Type B pancreatic cell (in vitro differentiated cells): ENCODE measurements around the gene MAGI3. TPM values are rescaled to one million over a fixed set of nuclear protein-coding genes. Genes with fewer than 3 reads are reported as not detected.

Experiments used
- DNase-seq: peaks from one replicate; pipeline ENCODE4 v3.0.0; 2021; ENCODE audit warnings: mixed read lengths; ENCODE audit not compliant: unreplicated experiment; ENCODE audit errors: extremely low spot score
- H3K27ac Mint-ChIP-seq: 2 replicates; pipeline ENCODE4 v1.8.0; 2021; ENCODE audit warnings: mild to moderate bottlenecking, mixed read lengths
- H3K27me3 Mint-ChIP-seq: 2 replicates; pipeline ENCODE4 v1.8.0; 2021; ENCODE audit warnings: mixed read lengths
- H3K36me3 Mint-ChIP-seq: 2 replicates; pipeline ENCODE4 v1.8.0; 2021; ENCODE audit warnings: mixed read lengths
- H3K4me1 Mint-ChIP-seq: one replicate; pipeline ENCODE4 v1.8.0; 2021; ENCODE audit warnings: mixed read lengths; ENCODE audit not compliant: unreplicated experiment
- H3K4me3 Mint-ChIP-seq: 2 replicates; pipeline ENCODE4 v1.8.0; 2021; ENCODE audit warnings: mild to moderate bottlenecking, mixed read lengths
- H3K9me3 Mint-ChIP-seq: 2 replicates; pipeline ENCODE4 v1.8.0; 2021; ENCODE audit warnings: mixed read lengths
- total RNA-seq: library from RNA; stranded (reverse); gene quantifications from 2 replicates; pipeline ENCODE4 v1.2.1, GENCODE V29; 2021; ENCODE audit warnings: low replicate concordance
- TF ChIP-seq, protein P1 (sequence below): fragments of 200-600 bp; sonication (generic); conservative IDR thresholded peaks from 2 replicates; pipeline ENCODE4 v1.5.0; 2021; ENCODE audit warnings: antibody characterized with exemption, mild to moderate bottlenecking

The MAGI3 gene
- total RNA-seq, 1 donor from 2014 or later: 19.2 TPM

DNA sequence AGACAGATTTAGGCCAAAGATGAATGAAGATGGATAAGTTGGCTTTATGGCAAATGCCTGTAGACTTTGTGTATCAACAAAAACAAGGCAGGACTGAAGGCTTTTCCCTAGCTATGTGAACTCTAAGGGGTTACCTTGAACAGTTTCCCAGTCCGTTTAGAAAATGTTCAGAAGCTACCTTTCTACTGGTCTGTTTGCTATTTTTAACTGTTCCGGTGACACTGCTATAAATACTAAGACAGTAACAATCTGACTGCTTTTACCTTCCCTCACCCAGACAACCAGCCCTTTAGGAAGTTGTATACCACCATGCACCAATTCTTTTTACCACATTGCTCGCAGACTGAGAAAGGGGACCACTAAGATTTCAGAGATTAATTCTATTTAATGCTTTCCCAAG lies 266.8 kb downstream of the MAGI3 start:
- H3K4me3 Mint-ChIP-seq: no peak overlapping the region
- H3K27ac Mint-ChIP-seq: peak overlapping the region; percentile 31

DNA sequence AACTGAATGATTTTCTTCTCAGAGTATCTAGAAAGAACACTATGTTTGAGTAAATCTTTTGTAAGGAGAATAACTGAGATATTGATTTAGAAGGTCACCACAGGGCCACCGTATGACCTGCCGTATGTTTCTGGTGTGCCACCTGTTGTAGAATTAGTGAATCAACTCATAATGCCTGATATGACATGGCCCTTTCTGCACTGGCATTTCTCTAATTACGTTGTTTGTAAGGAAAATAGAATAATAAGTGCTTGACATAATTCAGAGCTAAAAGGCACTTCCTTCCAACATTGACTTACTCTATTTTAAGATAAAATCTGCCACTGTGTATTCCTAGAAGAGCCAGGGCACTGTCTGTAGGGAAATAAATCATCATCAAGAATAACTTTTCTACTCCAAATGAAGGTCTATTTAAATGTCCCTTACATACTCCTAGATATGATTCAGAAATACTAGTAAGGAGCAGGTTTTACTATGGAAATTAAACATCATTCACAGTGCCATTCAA lies 267.3 kb downstream of the MAGI3 start:
- Mint-ChIP-seq H3K9me3 (no peaks in the 10 kb centered on the region), H3K27me3 (no peaks in the 10 kb centered on the region), H3K4me3 (no peak overlapping the region), H3K27ac (no peak overlapping the region), H3K36me3 (peaks cover 17% of the 10 kb centered on the region), H3K4me1 (peaks cover 30% of the 10 kb centered on the region)
- DNase-seq: no peak
- TF ChIP-seq, protein P1, sequence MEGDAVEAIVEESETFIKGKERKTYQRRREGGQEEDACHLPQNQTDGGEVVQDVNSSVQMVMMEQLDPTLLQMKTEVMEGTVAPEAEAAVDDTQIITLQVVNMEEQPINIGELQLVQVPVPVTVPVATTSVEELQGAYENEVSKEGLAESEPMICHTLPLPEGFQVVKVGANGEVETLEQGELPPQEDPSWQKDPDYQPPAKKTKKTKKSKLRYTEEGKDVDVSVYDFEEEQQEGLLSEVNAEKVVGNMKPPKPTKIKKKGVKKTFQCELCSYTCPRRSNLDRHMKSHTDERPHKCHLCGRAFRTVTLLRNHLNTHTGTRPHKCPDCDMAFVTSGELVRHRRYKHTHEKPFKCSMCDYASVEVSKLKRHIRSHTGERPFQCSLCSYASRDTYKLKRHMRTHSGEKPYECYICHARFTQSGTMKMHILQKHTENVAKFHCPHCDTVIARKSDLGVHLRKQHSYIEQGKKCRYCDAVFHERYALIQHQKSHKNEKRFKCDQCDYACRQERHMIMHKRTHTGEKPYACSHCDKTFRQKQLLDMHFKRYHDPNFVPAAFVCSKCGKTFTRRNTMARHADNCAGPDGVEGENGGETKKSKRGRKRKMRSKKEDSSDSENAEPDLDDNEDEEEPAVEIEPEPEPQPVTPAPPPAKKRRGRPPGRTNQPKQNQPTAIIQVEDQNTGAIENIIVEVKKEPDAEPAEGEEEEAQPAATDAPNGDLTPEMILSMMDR: no peak

More for the DNA sequence above, 266.8 kb downstream of the MAGI3 start:
- H3K36me3 Mint-ChIP-seq: peaks cover 19% of the 10 kb centered on the region
- no peaks in the 10 kb centered on the region for H3K27me3 Mint-ChIP-seq
- TF ChIP-seq, protein P1: no peak
- no peaks in the 10 kb centered on the region for H3K9me3 Mint-ChIP-seq
- DNase-seq: no peak
- H3K4me1 Mint-ChIP-seq: peaks cover 30% of the 10 kb centered on the region

DNA sequence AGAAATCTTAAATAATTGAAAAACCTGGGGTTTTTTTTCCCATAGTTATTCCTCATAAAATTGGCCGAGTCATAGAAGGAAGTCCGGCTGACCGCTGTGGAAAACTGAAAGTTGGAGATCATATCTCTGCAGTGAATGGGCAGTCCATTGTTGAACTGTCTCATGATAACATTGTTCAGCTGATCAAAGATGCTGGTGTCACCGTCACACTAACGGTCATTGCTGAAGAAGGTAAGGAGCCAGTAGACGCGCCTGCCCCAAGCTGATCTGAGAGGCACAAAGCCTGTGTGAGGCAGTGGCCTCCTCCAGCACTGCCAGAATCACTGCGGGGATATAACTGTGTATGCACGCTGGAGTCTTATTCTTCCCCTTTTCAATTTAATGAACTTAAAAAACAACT lies 268.7 kb downstream of the MAGI3 start:
- Mint-ChIP-seq H3K27me3 (no peaks in the 10 kb centered on the region), H3K4me1 (peaks cover 30% of the 10 kb centered on the region), H3K9me3 (no peaks in the 10 kb centered on the region), H3K27ac (no peak overlapping the region), H3K36me3 (peaks cover 15% of the 10 kb centered on the region), H3K4me3 (no peak overlapping the region)
- no peak for DNase-seq
- TF ChIP-seq, protein P1: no peak

DNA sequence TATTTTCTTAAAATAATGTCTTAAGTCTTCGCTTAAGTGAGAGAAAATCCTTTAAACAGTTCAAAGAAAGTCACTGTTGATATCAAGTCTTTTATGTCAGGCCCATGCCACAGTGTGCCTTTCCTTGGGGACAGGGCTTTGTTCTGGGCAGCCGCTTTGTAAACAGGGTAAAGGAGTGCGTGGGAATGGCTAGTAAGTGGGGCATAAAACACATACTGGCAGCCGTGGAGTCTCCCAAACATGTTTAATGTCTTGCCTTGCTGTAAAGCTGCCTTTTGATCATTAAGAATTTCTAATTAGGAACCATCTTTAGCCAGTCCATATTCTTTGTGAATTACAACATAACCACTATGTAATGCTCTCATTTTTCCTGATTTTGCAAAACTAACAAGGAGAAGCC lies 269.2 kb downstream of the MAGI3 start:
- Mint-ChIP-seq H3K4me3 (no peak overlapping the region), H3K36me3 (peaks cover 15% of the 10 kb centered on the region), H3K4me1 (peaks cover 30% of the 10 kb centered on the region), H3K27ac (peak overlapping the region; percentile 37), H3K9me3 (no peaks in the 10 kb centered on the region), H3K27me3 (no peaks in the 10 kb centered on the region)
- no peak for DNase-seq
- TF ChIP-seq, protein P1: no peak

DNA sequence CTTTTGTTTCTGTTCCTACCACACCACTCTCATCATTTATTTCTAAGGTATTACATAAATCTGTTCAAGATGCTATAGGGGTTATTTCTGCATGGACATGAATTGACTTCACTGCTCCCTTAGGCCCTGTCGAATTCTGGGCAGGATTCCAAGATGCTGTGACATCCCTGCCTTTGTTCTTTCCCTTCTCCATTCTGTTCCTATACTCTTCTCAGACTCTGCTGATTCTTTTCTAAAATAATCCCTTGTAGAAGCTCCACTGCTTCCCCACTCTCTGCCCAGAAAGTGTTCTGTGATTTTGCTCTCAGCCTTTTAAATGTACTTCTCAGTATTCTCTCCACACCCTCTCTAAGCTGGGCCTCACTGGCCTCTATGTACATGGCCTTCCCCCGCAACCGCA lies 269.8 kb downstream of the MAGI3 start:
- Mint-ChIP-seq H3K36me3 (peaks cover 15% of the 10 kb centered on the region), H3K9me3 (no peaks in the 10 kb centered on the region), H3K4me3 (peak overlapping the region; percentile 7), H3K27me3 (no peaks in the 10 kb centered on the region), H3K27ac (peak overlapping the region; percentile 37), H3K4me1 (peaks cover 30% of the 10 kb centered on the region)
- TF ChIP-seq, protein P1: no peak
- DNase-seq: no peak

DNA sequence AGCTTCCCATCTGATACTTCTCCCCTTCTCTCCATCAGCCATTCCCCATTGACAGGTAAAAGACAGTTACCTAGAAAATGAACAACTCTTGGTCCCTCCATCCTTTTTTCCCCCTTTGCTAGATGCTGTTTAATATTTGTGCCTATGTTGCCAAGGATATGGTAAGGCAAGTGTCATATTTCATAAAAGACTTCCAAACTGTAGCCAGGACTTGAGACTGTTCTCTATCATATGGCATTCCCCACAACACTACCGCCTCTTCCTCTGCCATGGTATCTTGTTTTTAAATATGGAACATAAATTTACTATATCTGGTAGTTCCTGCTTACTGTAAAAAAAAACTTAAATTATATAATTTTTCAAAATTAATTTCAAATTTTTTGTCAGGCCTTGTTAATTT lies 271.8 kb downstream of the MAGI3 start:
- peaks cover 27% of the 10 kb centered on the region for H3K4me1 Mint-ChIP-seq
- no peaks in the 10 kb centered on the region for H3K9me3 Mint-ChIP-seq
- TF ChIP-seq, protein P1: no peak
- no peaks in the 10 kb centered on the region for H3K27me3 Mint-ChIP-seq
- no peak for DNase-seq
- H3K4me3 Mint-ChIP-seq: no peak overlapping the region
- no peak overlapping the region for H3K27ac Mint-ChIP-seq
- H3K36me3 Mint-ChIP-seq: peaks cover 24% of the 10 kb centered on the region
